T-helper 17 cell (primary cell): ENCODE data around the gene TIMM17B. TPM values are rescaled to one million over a fixed set of nuclear protein-coding genes. Genes with fewer than 3 reads are reported as not detected.

Experiments
- ATAC-seq: fragments of 150-1000 bp; cut with Tn5 transposase; 2 replicates; pipeline ENCODE4 v1.10.0; 2021; ENCODE audit warnings: mild to moderate bottlenecking, moderate library complexity
- DNase-seq, 3 donors: peaks; one replicate each; pipeline versions ENCODE4 v3.0.0 to v3.0.0-alpha.2; 2020 to 2021
- H3K9me3 ChIP-seq: one replicate; pipeline ENCODE4 v1.7.0; 2013; ENCODE audit warnings: low read length, mild to moderate bottlenecking; ENCODE audit not compliant: control insufficient read depth, poor library complexity, severe bottlenecking
- H3K27ac Mint-ChIP-seq: one replicate; pipeline ENCODE4 v1.8.0; 2022; ENCODE audit warnings: mild to moderate bottlenecking, moderate library complexity, mixed read lengths
- H3K27me3 Mint-ChIP-seq: one replicate; pipeline ENCODE4 v1.8.0; 2022; ENCODE audit warnings: mixed read lengths
- H3K36me3 Mint-ChIP-seq: one replicate; pipeline ENCODE4 v1.8.0; 2022; ENCODE audit warnings: low read depth, mixed read lengths
- H3K4me1 Mint-ChIP-seq: one replicate; pipeline ENCODE4 v1.8.0; 2022; ENCODE audit warnings: mild to moderate bottlenecking, mixed read lengths
- H3K4me3 Mint-ChIP-seq: one replicate; pipeline ENCODE4 v1.8.0; 2022; ENCODE audit warnings: mild to moderate bottlenecking, moderate library complexity, mixed read lengths
- total RNA-seq, 4 donors: library from RNA in 2 of 4; stranded (reverse) in 2 of 4; gene quantifications; one replicate each; pipeline ENCODE4 v1.2.3 and lab custom pipeline; 2022 to 2026

TIMM17B gene
- total RNA-seq, 2 donors from 2014 or later, result 33.6 to 41.9 TPM

- no peak for ATAC-seq
- no peaks in the 10 kb centered on the region for H3K9me3 ChIP-seq
- Mint-ChIP-seq H3K4me3 (no peak overlapping the region), H3K27ac (no peak overlapping the region), H3K36me3 (peaks cover 8% of the 10 kb centered on the region), H3K27me3 (no peaks in the 10 kb centered on the region), H3K4me1 (peaks cover 17% of the 10 kb centered on the region)
- no peak for DNase-seq
Measured at GRCh38 chrX:48927736-48928382, 30.3 kb upstream of the TIMM17B start.

DNA sequence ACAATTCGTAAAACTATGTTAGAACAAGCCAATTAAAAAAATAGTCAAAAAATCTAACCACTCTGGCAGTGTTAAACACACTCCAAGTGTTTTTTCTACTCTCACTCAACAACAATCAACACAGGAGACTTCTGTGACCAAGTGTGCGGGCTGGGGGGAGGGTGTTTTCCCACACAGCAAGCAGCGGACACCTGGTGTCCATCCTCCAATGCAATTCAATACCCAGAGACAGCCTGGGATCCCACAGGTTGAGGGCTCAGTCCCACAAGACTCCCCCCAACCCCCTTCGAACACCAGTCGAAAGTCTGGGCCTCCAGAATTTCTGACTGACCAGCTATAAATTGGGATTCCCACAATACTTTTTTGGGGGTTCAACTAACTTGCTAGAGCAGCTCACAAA, 29.6 kb upstream of the TIMM17B start:
- Mint-ChIP-seq H3K4me1 (peaks cover 18% of the 10 kb centered on the region), H3K36me3 (peaks cover 8% of the 10 kb centered on the region), H3K4me3 (no peak overlapping the region), H3K27ac (peak overlapping the region; percentile 63), H3K27me3 (no peaks in the 10 kb centered on the region)
- ATAC-seq (no peak), DNase-seq (no peak)
- no peaks in the 10 kb centered on the region for H3K9me3 ChIP-seq

- H3K4me1 Mint-ChIP-seq, result peaks cover 29% of the 10 kb centered on the region
- H3K27ac Mint-ChIP-seq, result peak overlapping the region; percentile 97
- ATAC-seq (no peak), DNase-seq (no peak)
- H3K9me3 ChIP-seq, result no peaks in the 10 kb centered on the region
- H3K4me3 Mint-ChIP-seq, result peak overlapping the region; percentile 84
- H3K27me3 Mint-ChIP-seq, result no peaks in the 10 kb centered on the region
- peaks cover 9% of the 10 kb centered on the region for H3K36me3 Mint-ChIP-seq
Measured at GRCh38 chrX:48924270-48924669, 26.7 kb upstream of the TIMM17B start.

- Mint-ChIP-seq H3K4me1 (peaks cover 31% of the 10 kb centered on the region), H3K27ac (peak overlapping the region; percentile 97), H3K36me3 (peaks cover 9% of the 10 kb centered on the region), H3K4me3 (peak overlapping the region; percentile 84), H3K27me3 (no peaks in the 10 kb centered on the region)
- H3K9me3 ChIP-seq, result no peaks in the 10 kb centered on the region
- DNase-seq (no peak), ATAC-seq (no peak)
Measured at GRCh38 chrX:48923771-48924170, 26.2 kb upstream of the TIMM17B start.

GRCh38 chrX:48920718-48921104, 23.1 kb upstream of the TIMM17B start:
- Mint-ChIP-seq H3K27ac (peak overlapping the region; percentile 97), H3K4me1 (peaks cover 41% of the 10 kb centered on the region), H3K4me3 (peak overlapping the region; percentile 91), H3K27me3 (no peaks in the 10 kb centered on the region), H3K36me3 (peaks cover 18% of the 10 kb centered on the region)
- ATAC-seq (no peak), DNase-seq (no peak)
- no peaks in the 10 kb centered on the region for H3K9me3 ChIP-seq

DNA sequence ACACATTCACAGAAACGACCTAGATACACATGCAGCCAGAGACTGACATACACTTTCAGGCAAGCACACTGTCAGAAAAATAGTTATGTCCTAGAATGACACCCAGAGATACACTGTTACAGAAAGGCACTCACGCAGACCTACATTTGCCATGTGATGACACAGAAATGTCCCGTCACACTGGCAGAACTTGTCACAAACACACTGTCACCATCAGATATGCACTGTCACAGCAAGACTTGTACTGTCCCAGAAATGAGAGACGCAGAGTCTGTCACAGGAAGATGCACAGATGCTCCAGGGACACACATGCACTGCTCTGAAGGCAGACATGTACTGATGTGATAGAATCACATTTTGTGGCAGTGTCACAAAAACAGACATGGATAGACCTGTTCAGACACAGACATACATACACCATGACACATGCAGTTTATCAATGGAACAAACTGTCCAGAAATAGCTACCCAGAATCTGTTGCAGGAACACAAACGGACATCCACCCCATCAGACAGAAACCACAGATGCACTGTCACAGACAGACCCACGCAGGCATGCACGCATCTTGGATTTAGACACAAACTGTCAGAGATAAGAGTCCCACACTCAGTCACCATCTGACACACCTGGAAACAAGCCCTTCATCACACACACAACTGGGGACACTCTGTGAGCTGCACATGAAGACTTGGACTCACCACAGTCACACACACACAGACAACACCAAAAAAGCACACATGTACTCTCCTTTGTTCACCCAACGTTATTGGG, 22.6 kb upstream of the TIMM17B start:
- peaks cover 38% of the 10 kb centered on the region for H3K4me1 Mint-ChIP-seq
- H3K36me3 Mint-ChIP-seq, result peaks cover 18% of the 10 kb centered on the region
- peak overlapping the region; percentile 91 for H3K4me3 Mint-ChIP-seq
- peak; percentile 29 for ATAC-seq
- H3K27ac Mint-ChIP-seq, result peak overlapping the region; percentile 97
- H3K9me3 ChIP-seq, result no peaks in the 10 kb centered on the region
- DNase-seq, result no peak
- H3K27me3 Mint-ChIP-seq, result no peaks in the 10 kb centered on the region

- Mint-ChIP-seq H3K27ac (peak overlapping the region; percentile 97), H3K36me3 (peaks cover 16% of the 10 kb centered on the region)
- no peak for DNase-seq
Measured at GRCh38 chrX:48919360-48919841, 21.8 kb upstream of the TIMM17B start.

GRCh38 chrX:48918643-48919340, 21.2 kb upstream of the TIMM17B start, which contains the start of gene PIM2:
TSS of gene PIM2 (minus strand) at chrX:48919024. CDS start at chrX:48918834, 190 bp downstream.
- no peaks in the 10 kb centered on the region for H3K27me3 Mint-ChIP-seq
- ATAC-seq (peak; percentile 74), DNase-seq (peak; percentile 79 to 87 (median 84))
- peak within 1 kb of the TSS; percentile 91 for H3K4me3 Mint-ChIP-seq
- H3K27ac Mint-ChIP-seq, result peak within 1 kb of the TSS; percentile 97
- H3K36me3 Mint-ChIP-seq, result peaks cover 12% of the 10 kb centered on the region
- H3K9me3 ChIP-seq, result no peaks in the 10 kb centered on the region
- H3K4me1 Mint-ChIP-seq, result peaks cover 43% of the 10 kb centered on the region

More at GRCh38 chrX:48919360-48919841, 21.8 kb upstream of the TIMM17B start:
- H3K4me1 Mint-ChIP-seq, result peaks cover 42% of the 10 kb centered on the region
- peak overlapping the region; percentile 91 for H3K4me3 Mint-ChIP-seq
- no peaks in the 10 kb centered on the region for H3K9me3 ChIP-seq
- ATAC-seq, result peak; percentile 32
- no peaks in the 10 kb centered on the region for H3K27me3 Mint-ChIP-seq

DNA sequence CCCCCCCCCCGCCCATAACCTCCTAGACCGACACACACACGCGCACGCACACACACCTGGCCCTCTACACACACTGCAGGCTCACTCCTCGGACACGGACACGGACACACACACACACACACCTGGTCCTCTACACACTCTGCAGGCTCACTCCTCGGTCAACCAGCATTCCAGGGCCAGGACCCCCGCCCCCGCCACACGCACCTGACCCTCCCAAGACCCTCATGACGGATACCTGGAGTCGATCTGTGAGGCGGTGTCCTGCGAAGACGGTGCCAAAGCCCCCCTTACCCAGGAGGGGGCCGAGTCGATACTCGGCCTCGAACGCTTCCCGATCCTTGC, 20.7 kb upstream of the TIMM17B start:
- DNase-seq, result no peak
- Mint-ChIP-seq H3K4me1 (peaks cover 43% of the 10 kb centered on the region), H3K36me3 (peaks cover 12% of the 10 kb centered on the region), H3K4me3 (peak overlapping the region; percentile 91), H3K27me3 (no peaks in the 10 kb centered on the region), H3K27ac (peak overlapping the region; percentile 97)
- no peaks in the 10 kb centered on the region for H3K9me3 ChIP-seq
- ATAC-seq, result no peak

DNA sequence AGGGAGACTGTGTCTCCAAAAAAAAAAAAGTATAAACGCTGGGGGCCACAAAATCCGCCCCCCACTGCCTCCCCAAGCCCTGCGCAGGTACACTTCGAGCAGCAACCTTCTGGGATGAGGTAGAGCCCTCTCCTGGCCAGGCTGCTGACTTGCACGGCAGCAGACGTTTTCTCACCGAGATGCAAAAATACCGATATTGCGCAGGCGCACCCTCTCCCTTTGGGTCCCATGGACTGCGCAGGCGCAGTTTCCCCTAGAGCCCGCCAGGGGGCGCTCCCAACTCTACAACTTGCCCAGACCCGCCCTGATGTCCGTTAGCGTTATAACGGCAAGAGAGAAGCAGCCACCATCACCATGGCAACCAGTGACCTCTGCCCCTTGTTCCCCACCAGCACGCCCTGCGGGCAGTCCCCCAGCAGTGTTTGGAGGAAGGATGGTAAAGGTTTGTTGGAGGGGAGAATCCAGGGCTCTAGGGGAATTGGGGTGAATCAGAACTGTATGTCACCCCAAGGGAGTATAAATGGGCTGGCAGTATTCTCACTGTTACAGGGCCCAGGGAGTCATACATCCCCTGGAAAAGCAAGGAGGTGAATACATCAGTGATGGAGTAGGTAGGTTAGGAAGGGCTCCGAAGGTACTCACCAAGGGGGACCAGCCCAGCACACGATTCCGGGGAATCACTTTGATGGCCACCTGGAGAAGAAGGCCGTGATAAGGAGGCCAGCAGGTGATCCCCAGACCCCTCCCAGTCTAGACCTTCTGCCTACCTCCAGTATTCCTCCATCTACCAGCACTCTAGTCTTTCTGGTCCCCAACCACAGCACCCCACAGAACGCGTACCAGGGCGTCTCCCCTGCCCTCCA, 19.8 kb upstream of the TIMM17B start:
- Mint-ChIP-seq H3K27me3 (no peaks in the 10 kb centered on the region), H3K4me1 (peaks cover 44% of the 10 kb centered on the region), H3K4me3 (peak overlapping the region; percentile 91), H3K27ac (peak overlapping the region; percentile 97), H3K36me3 (peaks cover 12% of the 10 kb centered on the region)
- no peaks in the 10 kb centered on the region for H3K9me3 ChIP-seq
- peak; percentile 42 for ATAC-seq
- DNase-seq, result peak; percentile 67 to 81 (median 77)

GRCh38 chrX:48914593-48915493, 17.3 kb upstream of the TIMM17B start:
- Mint-ChIP-seq H3K27me3 (no peaks in the 10 kb centered on the region), H3K27ac (peak overlapping the region; percentile 97), H3K4me3 (peak overlapping the region; percentile 91)

More at GRCh38 chrX:48914593-48915493, 17.3 kb upstream of the TIMM17B start:
- peaks cover 52% of the 10 kb centered on the region for H3K4me1 Mint-ChIP-seq
- no peaks in the 10 kb centered on the region for H3K9me3 ChIP-seq
- peaks cover 12% of the 10 kb centered on the region for H3K36me3 Mint-ChIP-seq
- ATAC-seq (no peak), DNase-seq (no peak)
